Measurements from ENCODE around the gene NOTCH4.

NOTCH4 gene

GRCh38 chr6:32167154-32167760 is 56.6 kb downstream of the NOTCH4 start:
- no peak overlapping the region for H3K27ac ChIP-seq
- H3K27me3 ChIP-seq = no peaks in the 10 kb centered on the region
- H3K4me1 ChIP-seq (ENCODE audit: control insufficient read depth in 1 of 2, insufficient read depth in 1 of 2, low read depth in 1 of 2, low read length in 1 of 2) = no peaks in the 10 kb centered on the region
- no peak overlapping the region for H3K4me3 ChIP-seq (ENCODE audit: low read depth in 1 of 2, low read length in 1 of 2)
- peaks cover 44% of the 10 kb centered on the region for H3K36me3 ChIP-seq
- TF ChIP-seq CTCF (IDR thresholded peaks at IDR 0.05) = no peak
- no peaks in the 10 kb centered on the region for H3K9me3 ChIP-seq

GRCh38 chr6:32166411-32167061 is 57.3 kb downstream of the NOTCH4 start:
- Histone ChIP-seq H3K4me1 (ENCODE audit: control insufficient read depth in 1 of 2, insufficient read depth in 1 of 2, low read depth in 1 of 2, low read length in 1 of 2) (no peaks in the 10 kb centered on the region), H3K27ac (no peak overlapping the region), H3K9me3 (no peaks in the 10 kb centered on the region), H3K27me3 (no peaks in the 10 kb centered on the region), H3K4me3 (ENCODE audit: low read depth in 1 of 2, low read length in 1 of 2) (no peak overlapping the region), H3K36me3 (peaks cover 44% of the 10 kb centered on the region)
- TF ChIP-seq CTCF (IDR thresholded peaks at IDR 0.05) = no peak

- H3K4me1 ChIP-seq (ENCODE audit: control insufficient read depth in 1 of 2, insufficient read depth in 1 of 2, low read depth in 1 of 2, low read length in 1 of 2) = no peaks in the 10 kb centered on the region
- H3K9me3 ChIP-seq = no peaks in the 10 kb centered on the region
- H3K36me3 ChIP-seq = peaks cover 24% of the 10 kb centered on the region
- H3K27ac ChIP-seq = no peak within 1 kb of the TSS
- H3K27me3 ChIP-seq = no peaks in the 10 kb centered on the region
- TF ChIP-seq CTCF (IDR thresholded peaks at IDR 0.05) = no peak
- H3K4me3 ChIP-seq (ENCODE audit: low read depth in 1 of 2, low read length in 1 of 2) = no peak within 1 kb of the TSS
Measured at GRCh38 chr6:32164295-32164694, 59.6 kb downstream of the NOTCH4 start, which contains the start of gene EGFL8. EGFL8 (plus strand) TSS chr6:32164595; CDS start chr6:32166166, 1,571 bp downstream.

- Histone ChIP-seq H3K27ac (no peak overlapping the region), H3K27me3 (no peaks in the 10 kb centered on the region), H3K9me3 (no peaks in the 10 kb centered on the region), H3K4me3 (ENCODE audit: low read depth in 1 of 2, low read length in 1 of 2) (no peak overlapping the region), H3K36me3 (peaks cover 18% of the 10 kb centered on the region), H3K4me1 (ENCODE audit: control insufficient read depth in 1 of 2, insufficient read depth in 1 of 2, low read depth in 1 of 2, low read length in 1 of 2) (no peaks in the 10 kb centered on the region)
- no peak for TF ChIP-seq CTCF (IDR thresholded peaks at IDR 0.05)
Measured at GRCh38 chr6:32163559-32164258, 60.2 kb downstream of the NOTCH4 start.

GRCh38 chr6:32158052-32158451 is 65.8 kb downstream of the NOTCH4 start:
- no peaks in the 10 kb centered on the region for H3K36me3 ChIP-seq
- H3K27ac ChIP-seq = no peak overlapping the region
- peaks cover 23% of the 10 kb centered on the region for H3K27me3 ChIP-seq
- H3K4me1 ChIP-seq (ENCODE audit: control insufficient read depth in 1 of 2, insufficient read depth in 1 of 2, low read depth in 1 of 2, low read length in 1 of 2) = peaks cover 15 to 17% of the 10 kb centered on the region in 2 experiments
- H3K9me3 ChIP-seq = no peaks in the 10 kb centered on the region
- H3K4me3 ChIP-seq (ENCODE audit: low read depth in 1 of 2, low read length in 1 of 2) = no peak overlapping the region
- TF ChIP-seq CTCF (IDR thresholded peaks at IDR 0.05) = no peak
